Fibroblast of lung (primary cell): Measurements from ENCODE around the gene TP53BP2.

Experiments
- EZH2 ChIP-seq: IDR thresholded peaks from 2 replicates; pipeline ENCODE4 v1.5.1; 2012; ENCODE audit warnings: low read length, control low read depth, mild to moderate bottlenecking; ENCODE audit errors: missing control alignments
- TF ChIP-seq, protein P1 (sequence below), 2 donors: IDR thresholded peaks in 1 of 2; conservative IDR thresholded peaks in 1 of 2; 1 replicate in 1 of 2; 2 replicates in 1 of 2; pipeline ENCODE4 v1.5.1; 2011 to 2012; ENCODE audit warnings: low read length in 2 of 2, control low read depth in 1 of 2, inconsistent platforms in 1 of 2, low read depth in 1 of 2, mild to moderate bottlenecking in 1 of 2

DNA sequence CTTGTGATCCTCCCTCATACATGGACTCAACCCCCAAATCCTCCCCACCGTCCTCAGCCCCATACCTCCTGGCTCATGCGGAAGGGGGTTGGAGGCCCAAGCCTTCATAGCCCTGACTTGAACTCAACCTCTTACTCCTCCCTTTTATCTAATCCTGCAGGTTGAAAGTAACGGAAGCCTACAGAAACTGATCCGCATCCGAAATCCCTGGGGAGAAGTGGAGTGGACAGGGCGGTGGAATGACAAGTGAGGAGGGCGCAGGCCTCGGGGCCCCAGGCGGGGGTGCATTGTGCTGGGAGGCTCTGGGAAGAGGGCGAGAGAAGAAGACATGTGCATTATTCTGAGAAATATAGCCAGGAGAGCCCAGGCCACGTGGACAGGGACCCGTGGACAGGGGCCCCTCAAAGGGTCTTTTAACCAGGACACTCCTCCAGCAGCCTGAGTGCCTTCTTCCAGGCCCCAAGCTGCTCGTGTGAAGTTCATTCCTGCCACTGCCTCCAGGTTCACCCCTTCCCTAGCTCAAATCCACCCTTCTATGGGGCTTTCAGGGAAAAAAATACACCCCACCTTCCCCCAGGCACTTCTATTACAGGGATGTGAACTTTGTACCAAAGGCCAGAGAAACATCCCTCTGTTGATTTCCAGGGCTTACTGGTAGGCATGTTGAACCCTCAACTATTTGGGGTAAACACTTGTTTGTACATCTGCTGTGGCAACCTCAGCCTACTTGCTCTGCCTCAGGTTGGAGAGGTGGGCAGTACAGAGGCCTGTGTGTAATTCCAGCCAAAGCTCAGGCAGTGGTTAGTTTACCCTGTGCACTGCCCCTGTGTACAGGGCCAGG, 94.8 kb downstream of the TP53BP2 start:
- TF ChIP-seq, protein P1, sequence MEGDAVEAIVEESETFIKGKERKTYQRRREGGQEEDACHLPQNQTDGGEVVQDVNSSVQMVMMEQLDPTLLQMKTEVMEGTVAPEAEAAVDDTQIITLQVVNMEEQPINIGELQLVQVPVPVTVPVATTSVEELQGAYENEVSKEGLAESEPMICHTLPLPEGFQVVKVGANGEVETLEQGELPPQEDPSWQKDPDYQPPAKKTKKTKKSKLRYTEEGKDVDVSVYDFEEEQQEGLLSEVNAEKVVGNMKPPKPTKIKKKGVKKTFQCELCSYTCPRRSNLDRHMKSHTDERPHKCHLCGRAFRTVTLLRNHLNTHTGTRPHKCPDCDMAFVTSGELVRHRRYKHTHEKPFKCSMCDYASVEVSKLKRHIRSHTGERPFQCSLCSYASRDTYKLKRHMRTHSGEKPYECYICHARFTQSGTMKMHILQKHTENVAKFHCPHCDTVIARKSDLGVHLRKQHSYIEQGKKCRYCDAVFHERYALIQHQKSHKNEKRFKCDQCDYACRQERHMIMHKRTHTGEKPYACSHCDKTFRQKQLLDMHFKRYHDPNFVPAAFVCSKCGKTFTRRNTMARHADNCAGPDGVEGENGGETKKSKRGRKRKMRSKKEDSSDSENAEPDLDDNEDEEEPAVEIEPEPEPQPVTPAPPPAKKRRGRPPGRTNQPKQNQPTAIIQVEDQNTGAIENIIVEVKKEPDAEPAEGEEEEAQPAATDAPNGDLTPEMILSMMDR (conservative IDR thresholded peaks at IDR 0.05 in 1 of 2, IDR thresholded peaks at IDR 0.05 in 1 of 2; ENCODE audit: low read depth in 1 of 2, low read length in 2 of 2): no peak
- TF ChIP-seq EZH2: no peak
